K562 (cell line): ENCODE results near the gene ARV1. TPM values are rescaled to one million over a fixed set of nuclear protein-coding genes. Genes with fewer than 3 reads are reported as not detected.

ENCODE experiments used
- BRD4 ChIP-seq: fragments of 200-600 bp; sonication (generic); IDR thresholded peaks from 2 replicates; pipeline ENCODE4 v1.6.1; 2017; ENCODE audit warnings: inconsistent platforms
- CSDE1 ChIP-seq, 2 experiments: fragments of 450-650 bp; IDR thresholded peaks; 2 replicates each; pipeline ENCODE4 v1.6.1; 2016; ENCODE audit warnings: mild to moderate bottlenecking in 1 of 2
- E4F1 ChIP-seq: fragments of 250-450 bp; sonication (Bioruptor Pico); IDR thresholded peaks from 2 replicates; pipeline ENCODE4 v1.5.0; 2021; ENCODE audit warnings: mild to moderate bottlenecking, borderline replicate concordance
- ETS2 ChIP-seq: IDR thresholded peaks from 2 replicates; pipeline ENCODE4 v1.6.1; 2016; ENCODE audit warnings: borderline replicate concordance, missing genetic modification characterization, mild to moderate bottlenecking, moderate library complexity, missing compliant biosample characterization; ENCODE audit not compliant: poor library complexity, severe bottlenecking
- FOXK2 ChIP-seq, 2 experiments: fragments of 450-650 bp; IDR thresholded peaks in 1 of 2; conservative IDR thresholded peaks in 1 of 2; 2 replicates each; pipeline ENCODE4 v1.6.1; 2016; ENCODE audit warnings: low read depth in 2 of 2, mild to moderate bottlenecking in 1 of 2
- ILF3 ChIP-seq: fragments of 450-650 bp; IDR thresholded peaks from 2 replicates; pipeline ENCODE4 v1.6.1; 2018; ENCODE audit warnings: antibody characterized with exemption, mild to moderate bottlenecking, moderate library complexity, borderline replicate concordance
- KHSRP ChIP-seq: fragments of 450-650 bp; IDR thresholded peaks from 2 replicates; pipeline ENCODE4 v1.6.1; 2017
- LCOR ChIP-seq: sonication (generic); formaldehyde crosslinking; IDR thresholded peaks from 2 replicates; pipeline ENCODE4 v1.8.0; 2022; ENCODE audit warnings: mild to moderate bottlenecking, missing genetic modification reagents
- MAX ChIP-seq: sonication (generic); formaldehyde crosslinking; IDR thresholded peaks from 2 replicates; pipeline ENCODE4 v1.9.0; 2022; ENCODE audit warnings: mild to moderate bottlenecking, missing genetic modification reagents
- MEIS2 ChIP-seq: fragments of 450-650 bp; IDR thresholded peaks from 2 replicates; pipeline ENCODE4 v1.6.1; 2014; ENCODE audit warnings: mild to moderate bottlenecking; ENCODE audit not compliant: partially characterized antibody
- NELFE ChIP-seq: IDR thresholded peaks from 2 replicates; pipeline ENCODE4 v1.6.1; 2011; ENCODE audit warnings: mild to moderate bottlenecking; ENCODE audit not compliant: insufficient read depth, insufficient read length
- NEUROD1 ChIP-seq: fragments of 150-350 bp; IDR thresholded peaks from 2 replicates; pipeline ENCODE4 v1.6.1; 2014; ENCODE audit warnings: borderline replicate concordance, low read length, low read depth; ENCODE audit not compliant: partially characterized antibody
- SAP30 ChIP-seq: fragments of 200-600 bp; sonication (generic); IDR thresholded peaks from 2 replicates; pipeline ENCODE4 v1.6.1; 2012; ENCODE audit warnings: borderline replicate concordance, low read depth, mild to moderate bottlenecking, moderate library complexity, low read length, control low read depth, inconsistent platforms; ENCODE audit not compliant: insufficient read depth, poor library complexity, severe bottlenecking
- SMAD1 ChIP-seq: fragments of 150-350 bp; IDR thresholded peaks from 2 replicates; pipeline ENCODE4 v1.6.1; 2014; ENCODE audit warnings: low read length, low read depth; ENCODE audit not compliant: partially characterized antibody
- SMAD4 ChIP-seq: fragments of 250-450 bp; sonication (Bioruptor Pico); conservative IDR thresholded peaks from 2 replicates; pipeline ENCODE4 v1.8.0; 2021; ENCODE audit warnings: inconsistent platforms, mild to moderate bottlenecking, moderate library complexity
- TBP ChIP-seq: optimal IDR thresholded peaks from 2 replicates; pipeline ENCODE3; 2011; ENCODE audit warnings: low read depth, low read length, improper control_type of control experiment
- ZNF398 ChIP-seq: fragments of 250-450 bp; sonication (Bioruptor Pico); IDR thresholded peaks from 2 replicates; pipeline ENCODE4 v1.8.0; 2021; ENCODE audit warnings: moderate library complexity, mild to moderate bottlenecking, inconsistent platforms
- ZNF449 ChIP-seq: fragments of 250-450 bp; sonication (Bioruptor Pico); IDR thresholded peaks from 2 replicates; pipeline ENCODE4 v1.8.0; 2022; ENCODE audit warnings: moderate library complexity, mild to moderate bottlenecking, inconsistent platforms
- ZNF717 ChIP-seq: fragments of 250-450 bp; sonication (Bioruptor Pico); IDR thresholded peaks from 2 replicates; pipeline ENCODE4 v1.5.0; 2021
- ZNF766 ChIP-seq: fragments of 200-800 bp; sonication (Bioruptor generic); conservative IDR thresholded peaks from 2 replicates; pipeline ENCODE4 v1.6.1; 2016; ENCODE audit warnings: missing genetic modification characterization, missing compliant biosample characterization
- polyA plus RNA-seq, 8 experiments: library from polyadenylated mRNA; depleted of rRNA in 4 of 8; stranded (reverse) in 5 of 8; unstranded in 3 of 8; fragments of >200 nt; fragmentation: Nextera tagmentation in 2 of 8; fragmentation: Illumina TruSeq in 1 of 8; extraction: Ambion mirVana in 2 of 8; extraction: Trizol in 1 of 8; gene quantifications; 2 replicates each; pipeline versions ENCODE4 v1.2.1 to v1.2.3, GENCODE V29; 2011 to 2014; ENCODE audit warnings: inconsistent platforms in 1 of 8, missing spikeins in 1 of 8
- total RNA-seq, 7 experiments: library from RNA; depleted of rRNA in 6 of 7; stranded (reverse); fragments of >200 nt in 6 of 7; fragmentation: Illumina TruSeq in 2 of 7; extraction: Trizol in 2 of 7; gene quantifications; 2 replicates each; pipeline versions ENCODE4 v1.2.1 to v1.2.3, GENCODE V29; 2011 to 2021; ENCODE audit warnings: low replicate concordance in 1 of 7

ARV1 gene
- total and polyA plus RNA-seq, 9 of the 15 experiments (the other 6 are each of a cell fraction or from before 2014, with no cell fraction given): 54.8 to 139 (median 74.0) TPM

- TF ChIP-seq MEIS2: peak; percentile 84
- 0 out of 4 replicates have a peak, but pooled peaks of 1 of the 2 experiments have one; percentile 61 for TF ChIP-seq CSDE1 (IDR thresholded peaks at IDR 0.05)
- peak; percentile 56 for TF ChIP-seq SMAD1
- TF ChIP-seq ETS2 (tag): peak; percentile 77
- peak; percentile 68 for TF ChIP-seq ZNF449
- TF ChIP-seq KHSRP: no peak
- TF ChIP-seq E4F1 (CRISPR knock-in tag): no peak
- TF ChIP-seq ZNF717 (CRISPR knock-in tag): no peak; the same call in 1 of the 2 replicates
- peak; percentile 67; the same call in 1 of the 2 replicates for TF ChIP-seq ZNF398 (CRISPR knock-in tag)
- TF ChIP-seq NELFE: no peak
- TF ChIP-seq FOXK2 (conservative IDR thresholded peaks at IDR 0.05 in 1 of 2, IDR thresholded peaks at IDR 0.05 in 1 of 2; ENCODE audit: low read depth in 2 of 2): peak; percentile 66 to 79
- peak; percentile 15; the same call in 1 of the 2 replicates for TF ChIP-seq MAX (CRISPR knock-in tag)
- TF ChIP-seq SAP30: no peak
- peak; percentile 75 for TF ChIP-seq NEUROD1
- no peak for TF ChIP-seq TBP
- TF ChIP-seq LCOR (CRISPR knock-in tag): peak; percentile 58; the same call in 1 of the 2 replicates
- TF ChIP-seq ZNF766 (CRISPR knock-in tag): peak; percentile 88
- no peak for TF ChIP-seq ILF3
- TF ChIP-seq SMAD4 (CRISPR knock-in tag): peak; percentile 98
- no peak for TF ChIP-seq BRD4
Observed at GRCh38 chr1:231049121-231049979, 70.5 kb downstream of the ARV1 start (continued).
